BLaER1 (cell line): ENCODE measurements around the gene KDM4C.
A peak's percentile ranks its signal among the peaks of the same experiment; 100 is the strongest.

ENCODE experiments used
- H3K27ac ChIP-seq: shearing (Covaris generic); formaldehyde crosslinking; 2 replicates; pipeline ENCODE4 v1.8.1; 2022
- H3K27me3 ChIP-seq: shearing (Covaris generic); formaldehyde crosslinking; 2 replicates; pipeline ENCODE4 v1.8.1; 2022
- H3K36me3 ChIP-seq: shearing (Covaris generic); formaldehyde crosslinking; 2 replicates; pipeline ENCODE4 v1.8.1; 2022
- H3K4me1 ChIP-seq: shearing (Covaris generic); formaldehyde crosslinking; 2 replicates; pipeline ENCODE4 v1.8.1; 2022
- H3K4me2 ChIP-seq: shearing (Covaris generic); formaldehyde crosslinking; 2 replicates; pipeline ENCODE4 v1.8.1; 2022
- H3K4me3 ChIP-seq: shearing (Covaris generic); formaldehyde crosslinking; 2 replicates; pipeline ENCODE4 v1.8.1; 2022
- H3K9ac ChIP-seq: shearing (Covaris generic); formaldehyde crosslinking; 2 replicates; pipeline ENCODE4 v1.8.1; 2022
- H3K9me3 ChIP-seq: shearing (Covaris generic); formaldehyde crosslinking; 2 replicates; pipeline ENCODE4 v1.8.1; 2022
- H4K20me1 ChIP-seq: shearing (Covaris generic); formaldehyde crosslinking; 2 replicates; pipeline ENCODE4 v1.8.1; 2022
- Cebpa-rat ChIP-seq: shearing (Covaris generic); IDR thresholded peaks from 2 replicates; pipeline ENCODE4 v1.8.1; 2022

Gene KDM4C

DNA sequence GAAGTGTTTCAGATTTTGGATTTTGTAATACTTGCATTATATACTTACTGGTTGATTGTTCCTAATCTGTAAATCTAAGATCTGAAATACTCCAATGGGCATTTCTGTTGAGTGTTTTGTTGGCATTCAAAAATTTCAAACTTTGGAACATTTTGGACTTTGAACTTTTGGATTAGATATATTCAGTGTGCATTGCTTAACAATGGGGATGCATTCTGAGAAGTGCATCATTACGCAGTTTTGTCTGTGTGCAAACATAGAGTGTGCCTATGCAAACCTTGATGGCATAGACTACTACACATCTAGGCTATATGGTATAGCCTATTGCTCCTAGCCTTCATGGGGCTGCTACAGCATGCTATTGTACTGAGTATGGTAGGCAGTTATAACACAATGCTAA is 325.4 kb downstream of the KDM4C start:
- H3K4me1 ChIP-seq = no peaks in the 10 kb centered on the region
- H3K4me3 ChIP-seq = no peak overlapping the region
- no peaks in the 10 kb centered on the region for H3K27me3 ChIP-seq
- no peaks in the 10 kb centered on the region for H4K20me1 ChIP-seq
- no peak overlapping the region for H3K4me2 ChIP-seq
- no peaks in the 10 kb centered on the region for H3K9me3 ChIP-seq
- H3K9ac ChIP-seq = no peak overlapping the region
- no peak overlapping the region for H3K27ac ChIP-seq
- H3K36me3 ChIP-seq = peaks cover 45% of the 10 kb centered on the region
- TF ChIP-seq Cebpa-rat = no peak

DNA sequence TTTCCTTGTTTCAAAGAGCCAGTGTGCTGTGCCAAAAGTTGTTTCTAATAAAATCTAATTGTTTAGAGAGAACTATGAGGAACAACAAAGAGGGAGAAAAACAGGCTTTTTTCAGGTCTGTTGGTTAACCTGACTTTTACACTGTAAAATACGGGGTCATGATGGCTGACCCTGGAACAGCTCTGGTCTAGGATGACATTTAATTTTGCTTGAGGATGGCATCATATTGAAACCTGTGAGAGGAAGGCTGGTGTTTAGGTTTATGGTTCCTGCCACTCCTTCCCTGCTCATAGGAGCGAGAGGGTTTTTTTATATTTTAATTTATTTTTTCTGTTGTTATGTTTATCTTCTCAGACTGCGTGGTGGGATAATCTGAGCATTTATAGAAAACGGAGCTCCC is 327.6 kb downstream of the KDM4C start:
- Histone ChIP-seq H3K4me3 (no peak overlapping the region), H3K4me1 (peaks cover 7% of the 10 kb centered on the region)

DNA sequence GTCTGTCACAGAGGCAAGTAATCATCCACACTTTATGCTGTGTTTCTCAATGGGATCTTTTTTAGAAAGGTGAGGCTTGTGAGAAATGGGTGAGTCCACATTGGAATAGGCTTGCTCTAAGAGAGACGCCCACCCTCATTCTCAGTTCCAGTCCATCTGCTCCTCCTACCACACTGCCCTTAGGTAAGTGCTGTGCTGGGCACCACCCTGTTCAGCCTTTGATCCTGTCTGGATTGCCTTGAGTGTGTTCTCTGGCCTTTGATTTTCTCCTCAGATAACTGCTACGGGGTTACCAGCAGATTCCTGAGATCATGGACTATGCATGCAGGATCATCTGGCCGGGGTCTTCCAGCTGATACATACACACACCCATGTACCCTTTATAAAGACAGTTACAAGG is 328.6 kb downstream of the KDM4C start:
- H3K9ac ChIP-seq = no peak overlapping the region
- H3K4me1 ChIP-seq = peaks cover 7% of the 10 kb centered on the region
- TF ChIP-seq Cebpa-rat = no peak
- peaks cover 27% of the 10 kb centered on the region for H3K36me3 ChIP-seq
- no peak overlapping the region for H3K4me3 ChIP-seq
- no peak overlapping the region for H3K4me2 ChIP-seq
- no peaks in the 10 kb centered on the region for H3K27me3 ChIP-seq
- H3K27ac ChIP-seq = no peak overlapping the region
- no peaks in the 10 kb centered on the region for H4K20me1 ChIP-seq
- H3K9me3 ChIP-seq = no peaks in the 10 kb centered on the region

More for the DNA sequence above, 327.6 kb downstream of the KDM4C start:
- Histone ChIP-seq H3K36me3 (peaks cover 32% of the 10 kb centered on the region), H3K27me3 (no peaks in the 10 kb centered on the region), H3K9ac (no peak overlapping the region), H3K9me3 (no peaks in the 10 kb centered on the region), H3K4me2 (no peak overlapping the region), H3K27ac (no peak overlapping the region), H4K20me1 (no peaks in the 10 kb centered on the region)
- TF ChIP-seq Cebpa-rat = no peak

DNA sequence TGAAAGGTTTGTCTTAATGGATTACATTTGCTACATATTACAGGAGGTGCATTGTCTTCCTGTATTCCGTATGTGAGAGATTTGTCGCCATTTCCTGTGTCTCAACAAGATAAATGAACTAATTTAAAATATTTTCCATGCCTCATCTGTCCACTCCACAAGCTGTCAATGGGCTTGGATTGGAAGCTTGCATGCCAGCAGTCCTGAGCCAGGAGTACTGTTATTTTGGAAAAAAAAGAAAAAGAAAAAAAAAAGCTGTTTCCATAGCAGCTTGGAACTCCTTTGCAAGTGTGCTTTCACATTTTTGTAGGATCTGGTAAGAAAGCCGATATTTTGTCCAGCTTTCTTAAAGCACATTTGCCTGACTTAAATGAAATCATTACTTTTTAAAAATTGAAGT is 330.8 kb downstream of the KDM4C start:
- no peaks in the 10 kb centered on the region for H3K27me3 ChIP-seq
- H3K27ac ChIP-seq = no peak overlapping the region
- H3K4me1 ChIP-seq = peaks cover 7% of the 10 kb centered on the region
- no peak overlapping the region for H3K9ac ChIP-seq
- no peaks in the 10 kb centered on the region for H4K20me1 ChIP-seq
- H3K9me3 ChIP-seq = no peaks in the 10 kb centered on the region
- peaks cover 25% of the 10 kb centered on the region for H3K36me3 ChIP-seq
- TF ChIP-seq Cebpa-rat = no peak
- no peak overlapping the region for H3K4me3 ChIP-seq
- H3K4me2 ChIP-seq = no peak overlapping the region

DNA sequence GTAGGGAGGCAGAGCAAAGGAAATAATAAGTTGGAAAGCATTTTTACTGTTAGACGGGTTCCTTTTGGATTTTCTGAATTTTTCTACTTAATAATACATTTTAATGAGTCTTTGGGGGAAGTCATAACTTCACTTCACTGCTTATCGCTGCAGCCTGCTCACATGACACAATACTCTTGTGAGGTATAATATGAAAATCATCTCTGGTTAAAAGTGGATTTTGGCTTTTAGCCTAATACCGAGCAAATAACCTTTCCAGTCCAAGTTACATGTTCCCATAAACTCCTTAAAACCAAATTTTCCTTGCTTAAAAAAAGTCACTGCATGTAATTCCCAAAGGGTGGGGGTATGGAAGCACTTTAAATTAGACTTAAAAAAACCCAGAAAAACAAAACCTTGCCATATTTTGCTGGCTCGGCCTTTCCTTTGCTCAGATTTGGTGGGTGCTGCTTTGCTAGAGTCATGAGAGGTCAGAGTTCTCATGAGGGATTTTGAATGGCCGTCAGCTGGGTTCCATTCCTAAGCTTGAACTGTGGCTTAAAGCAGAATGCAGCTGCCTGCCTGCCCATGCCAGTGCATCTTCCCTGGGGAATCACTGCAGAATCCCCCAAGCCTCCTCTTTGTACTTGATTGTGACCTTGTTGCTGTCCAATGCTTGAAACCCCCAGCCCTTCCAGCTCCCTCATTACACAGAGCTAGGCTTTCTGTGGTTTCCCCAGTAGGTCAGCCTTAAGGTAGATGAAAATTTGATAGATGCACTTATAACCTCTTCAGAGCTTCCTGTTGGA is 331.8 kb downstream of the KDM4C start:
- Histone ChIP-seq H4K20me1 (no peaks in the 10 kb centered on the region), H3K9me3 (no peaks in the 10 kb centered on the region), H3K4me2 (no peak overlapping the region), H3K27me3 (no peaks in the 10 kb centered on the region), H3K27ac (no peak overlapping the region), H3K4me1 (peaks cover 13% of the 10 kb centered on the region), H3K9ac (no peak overlapping the region), H3K4me3 (no peak overlapping the region), H3K36me3 (peaks cover 25% of the 10 kb centered on the region)
- TF ChIP-seq Cebpa-rat = no peak

DNA sequence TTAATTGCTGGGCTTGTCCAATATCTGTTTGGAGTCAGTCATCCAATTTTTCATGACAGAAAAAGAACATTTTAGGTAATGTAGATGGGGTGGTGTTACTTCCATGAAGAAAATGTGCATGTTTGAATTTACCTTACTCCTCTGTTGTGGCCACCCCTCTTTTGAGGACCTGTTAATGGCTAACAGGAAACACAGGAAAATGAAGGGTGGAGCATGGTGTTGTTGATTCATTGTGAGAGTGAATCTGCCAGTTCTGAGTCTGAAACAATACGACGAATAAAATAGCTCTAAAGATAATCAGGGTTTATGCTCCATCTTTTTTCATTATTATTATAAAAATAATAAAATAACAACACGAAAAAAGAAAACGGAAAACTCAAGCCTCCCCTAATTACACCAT is 335.3 kb downstream of the KDM4C start:
- no peak overlapping the region for H3K4me2 ChIP-seq
- H3K4me1 ChIP-seq = peaks cover 21% of the 10 kb centered on the region
- H3K4me3 ChIP-seq = no peak overlapping the region
- H3K9me3 ChIP-seq = no peaks in the 10 kb centered on the region
- H3K36me3 ChIP-seq = peaks cover 27% of the 10 kb centered on the region; the same call in 1 of the 2 replicates
- no peak overlapping the region for H3K27ac ChIP-seq
- no peaks in the 10 kb centered on the region for H4K20me1 ChIP-seq
- no peak overlapping the region for H3K9ac ChIP-seq
- no peaks in the 10 kb centered on the region for H3K27me3 ChIP-seq
- TF ChIP-seq Cebpa-rat = no peak

DNA sequence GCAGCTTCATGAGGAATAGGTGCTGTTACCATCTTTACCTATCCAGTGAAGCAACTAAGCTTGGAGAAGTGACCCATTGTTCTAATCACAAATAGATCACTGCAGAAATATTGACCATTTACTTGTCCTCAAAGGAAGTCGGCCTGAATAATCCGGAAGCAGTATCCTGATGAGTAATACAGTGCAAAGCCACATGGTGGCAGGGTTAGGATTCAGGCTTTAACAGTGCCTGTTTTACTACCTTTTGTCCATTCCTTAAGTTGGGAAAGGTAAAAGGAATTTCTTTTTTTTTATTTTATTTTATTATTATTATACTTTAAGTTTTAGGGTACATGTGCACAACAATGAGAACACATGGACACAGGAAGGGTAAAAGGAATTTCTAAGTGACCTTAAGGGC is 336.3 kb downstream of the KDM4C start:
- Histone ChIP-seq H3K9me3 (peaks cover 8% of the 10 kb centered on the region), H3K4me2 (peak overlapping the region; percentile 47), H3K27ac (no peak overlapping the region), H3K36me3 (peaks cover 33% of the 10 kb centered on the region; the same call in 1 of the 2 replicates), H3K27me3 (no peaks in the 10 kb centered on the region), H3K9ac (no peak overlapping the region), H4K20me1 (no peaks in the 10 kb centered on the region), H3K4me3 (no peak overlapping the region), H3K4me1 (peaks cover 21% of the 10 kb centered on the region)
- no peak for TF ChIP-seq Cebpa-rat

DNA sequence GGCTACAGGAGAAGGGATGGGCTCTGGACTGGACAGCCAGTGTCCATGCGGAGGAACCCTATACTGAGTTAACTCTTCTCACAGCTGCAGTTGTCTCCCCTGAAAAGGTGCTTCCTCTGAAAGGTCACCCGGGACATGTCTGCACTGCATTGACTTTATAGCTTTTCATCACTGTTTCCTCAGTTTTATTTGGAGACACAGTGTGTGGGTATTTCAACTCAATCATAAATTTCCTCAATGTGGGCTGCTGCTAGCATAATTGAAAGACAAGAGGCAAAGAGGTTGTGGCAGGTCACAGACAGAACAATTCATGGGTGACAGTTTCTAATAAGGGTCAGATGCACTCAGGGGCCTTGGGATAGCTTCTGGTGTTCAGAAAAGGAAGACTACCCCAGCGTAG is 336.8 kb downstream of the KDM4C start:
- H3K4me2 ChIP-seq = peak overlapping the region; percentile 47
- H3K27me3 ChIP-seq = no peaks in the 10 kb centered on the region
- H4K20me1 ChIP-seq = no peaks in the 10 kb centered on the region
- TF ChIP-seq Cebpa-rat = no peak
- no peak overlapping the region for H3K27ac ChIP-seq
- peaks cover 17% of the 10 kb centered on the region for H3K4me1 ChIP-seq
- H3K9me3 ChIP-seq = peaks cover 13% of the 10 kb centered on the region
- H3K4me3 ChIP-seq = no peak overlapping the region
- no peak overlapping the region for H3K9ac ChIP-seq
- H3K36me3 ChIP-seq = peaks cover 38% of the 10 kb centered on the region

DNA sequence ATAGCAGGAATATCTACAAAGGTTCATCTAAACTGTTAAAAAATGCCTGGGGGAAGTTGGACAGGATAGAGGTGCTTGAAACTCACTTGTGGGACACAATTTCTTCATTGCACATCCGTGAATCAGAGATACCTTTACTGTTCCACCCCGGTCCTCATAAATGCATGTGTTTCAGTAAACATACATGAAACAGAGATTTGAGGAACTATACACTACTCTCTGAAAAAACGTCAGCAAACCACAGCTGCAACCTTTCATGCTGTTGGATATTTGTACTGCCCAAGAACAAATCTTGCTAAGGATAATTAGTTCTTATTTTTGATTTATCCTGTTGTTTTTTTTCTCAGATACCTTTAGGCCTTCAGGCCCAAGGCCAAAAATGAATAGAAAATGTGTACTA is 337.3 kb downstream of the KDM4C start:
- Histone ChIP-seq H3K4me1 (peaks cover 14% of the 10 kb centered on the region), H3K36me3 (peaks cover 39% of the 10 kb centered on the region), H3K9me3 (peaks cover 14% of the 10 kb centered on the region), H3K9ac (no peak overlapping the region), H3K27ac (no peak overlapping the region), H3K4me2 (peak overlapping the region; percentile 47), H3K4me3 (no peak overlapping the region), H4K20me1 (no peaks in the 10 kb centered on the region), H3K27me3 (no peaks in the 10 kb centered on the region)
- no peak for TF ChIP-seq Cebpa-rat

DNA sequence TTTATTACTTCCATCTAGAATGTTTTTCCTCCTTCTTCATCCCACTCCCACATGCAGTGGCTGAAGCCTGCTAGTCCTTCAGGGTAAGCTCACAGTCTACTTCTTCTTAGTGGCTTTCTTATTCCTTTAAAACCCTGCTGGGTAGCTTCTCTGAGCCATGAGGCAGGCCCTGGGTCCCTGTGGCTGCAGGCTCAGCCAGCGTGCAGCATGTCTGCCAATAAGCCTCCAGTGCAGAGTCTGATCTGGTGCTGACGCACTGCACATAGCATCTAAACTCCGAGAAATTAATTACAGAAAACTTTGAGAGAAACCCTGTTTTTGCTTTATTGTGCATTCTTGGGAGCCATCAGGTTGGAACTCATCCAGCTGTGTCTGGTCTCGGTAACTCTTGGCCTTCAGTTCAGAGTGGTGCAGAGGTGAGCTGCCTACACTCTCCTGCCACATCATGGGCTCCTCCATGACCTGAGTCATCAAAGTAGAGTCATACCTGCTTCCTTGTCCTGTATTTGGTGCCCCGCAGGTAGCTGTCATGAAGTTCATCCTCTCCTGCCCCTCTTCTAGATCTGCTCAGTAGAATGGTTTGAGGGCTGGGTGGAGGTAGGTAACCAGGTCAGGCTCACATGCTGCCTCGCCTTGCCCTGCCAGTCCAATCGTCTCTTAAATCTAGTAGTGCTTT is 339.4 kb downstream of the KDM4C start:
- H3K36me3 ChIP-seq = peaks cover 37% of the 10 kb centered on the region
- no peak overlapping the region for H3K9ac ChIP-seq
- no peaks in the 10 kb centered on the region for H4K20me1 ChIP-seq
- H3K4me2 ChIP-seq = no peak overlapping the region
- no peak for TF ChIP-seq Cebpa-rat
- no peaks in the 10 kb centered on the region for H3K27me3 ChIP-seq
- H3K4me1 ChIP-seq = peaks cover 14% of the 10 kb centered on the region
- H3K9me3 ChIP-seq = peaks cover 14% of the 10 kb centered on the region
- H3K4me3 ChIP-seq = no peak overlapping the region
- no peak overlapping the region for H3K27ac ChIP-seq
